HG02642 (cell line): ENCODE results near the gene SSC5D.

Source experiments
- ATAC-seq: cut with Tn5 transposase; IDR thresholded peaks from one replicate; pipeline ENCODE4 v1.9.1; 2021; ENCODE audit warnings: mild to moderate bottlenecking; ENCODE audit not compliant: unreplicated experiment, poor library complexity

Gene SSC5D

GRCh38 chr19:55550321-55550650, 62.0 kb downstream of the SSC5D start:
- no peak for ATAC-seq

- no peak for ATAC-seq
These were observed 64.0 kb downstream of the SSC5D start for GRCh38 chr19:55552206-55552605.

GRCh38 chr19:55552620-55553019, 64.4 kb downstream of the SSC5D start:
- ATAC-seq = no peak

- no peak for ATAC-seq
These were observed 65.3 kb downstream of the SSC5D start for GRCh38 chr19:55553217-55554182.

GRCh38 chr19:55554302-55554701, 66.1 kb downstream of the SSC5D start:
- no peak for ATAC-seq

- ATAC-seq = no peak
These were observed 66.5 kb downstream of the SSC5D start for GRCh38 chr19:55554741-55555152.

- no peak for ATAC-seq
These were observed 71.4 kb downstream of the SSC5D start for GRCh38 chr19:55559684-55560083.

- no peak for ATAC-seq
These were observed 75.0 kb downstream of the SSC5D start for GRCh38 chr19:55563261-55563690.

- ATAC-seq = no peak
These were observed 78.6 kb downstream of the SSC5D start for GRCh38 chr19:55566823-55567222.

- no peak for ATAC-seq
These were observed 79.6 kb downstream of the SSC5D start for GRCh38 chr19:55567708-55568328.
